Skeletal muscle tissue (tissue), 4 donors: Measurements from ENCODE around the gene ODC1. TPM values are rescaled to one million over a fixed set of nuclear protein-coding genes. Genes with fewer than 3 reads are reported as not detected.
A peak's percentile ranks its signal among the peaks of the same experiment; 100 is the strongest.

Experiments
- H3K27ac ChIP-seq: one replicate; pipeline ENCODE4 v1.7.0; 2013; ENCODE audit warnings: mild to moderate bottlenecking, low read depth, low read length, inconsistent platforms
- H3K27me3 ChIP-seq, 3 donors: one replicate each; pipeline ENCODE4 v1.7.0; 2013; ENCODE audit warnings: low read length in 3 of 3; ENCODE audit not compliant: control insufficient read depth in 3 of 3, insufficient read depth in 3 of 3
- H3K36me3 ChIP-seq, 3 donors: one replicate each; pipeline ENCODE4 v1.7.0; 2013; ENCODE audit warnings: low read length in 3 of 3; ENCODE audit not compliant: control insufficient read depth in 3 of 3, insufficient read depth in 3 of 3
- H3K4me1 ChIP-seq, 3 donors: one replicate each; pipeline ENCODE4 v1.7.0; 2013; ENCODE audit warnings: low read length in 3 of 3, mild to moderate bottlenecking in 3 of 3; ENCODE audit not compliant: control insufficient read depth in 3 of 3, insufficient read depth in 3 of 3
- H3K4me3 ChIP-seq, 3 donors: one replicate each; pipeline ENCODE4 v1.7.0; 2013; ENCODE audit warnings: low read length in 3 of 3
- H3K9ac ChIP-seq, 3 donors: one replicate each; pipeline ENCODE4 v1.7.0; 2013; ENCODE audit warnings: low read length in 3 of 3, mild to moderate bottlenecking in 3 of 3, moderate library complexity in 2 of 3, low read depth in 1 of 3
- H3K9me3 ChIP-seq, 3 donors: one replicate each; pipeline ENCODE4 v1.7.0; 2013; ENCODE audit warnings: low read length in 3 of 3; ENCODE audit not compliant: control insufficient read depth in 3 of 3
- total RNA-seq: library from RNA; depleted of rRNA; stranded (reverse); fragments of >200 nt; gene quantifications from one replicate; pipeline ENCODE4 v1.2.3, GENCODE V29; 2014
- donor health status: Osteomylitis.

ODC1 gene
- total RNA-seq, 1 donor from 2014 or later: 99.7 TPM

GRCh38 chr2:10419553-10420257 lies 28.4 kb downstream of the ODC1 start:
- Histone ChIP-seq H3K27ac (no peak overlapping the region), H3K9ac (no peak overlapping the region), H3K9me3 (no peaks in the 10 kb centered on the region), H3K4me3 (no peak overlapping the region), H3K27me3 (no peaks in the 10 kb centered on the region), H3K36me3 (peaks cover 0 to 18% (median 15%) of the 10 kb centered on the region in 3 donors), H3K4me1 (no peaks in the 10 kb centered on the region)

- no peak overlapping the region for H3K9ac ChIP-seq
- no peaks in the 10 kb centered on the region for H3K9me3 ChIP-seq
- peaks cover 5 to 9% (median 6%) of the 10 kb centered on the region in 3 donors for H3K4me1 ChIP-seq
- H3K4me3 ChIP-seq: no peak overlapping the region
- no peak overlapping the region for H3K27ac ChIP-seq
- H3K36me3 ChIP-seq: peaks cover 0 to 9% (median 8%) of the 10 kb centered on the region in 3 donors
- no peaks in the 10 kb centered on the region for H3K27me3 ChIP-seq
Observed at GRCh38 chr2:10417551-10418335, 30.4 kb downstream of the ODC1 start.

- peaks cover 5 to 12% (median 9%) of the 10 kb centered on the region in 3 donors for H3K4me1 ChIP-seq
Observed at GRCh38 chr2:10415640-10416039, 32.5 kb downstream of the ODC1 start.

GRCh38 chr2:10415048-10415447 lies 33.1 kb downstream of the ODC1 start:
- Histone ChIP-seq H3K4me1 (peaks cover 5 to 12% (median 9%) of the 10 kb centered on the region in 3 donors), H3K9ac (no peak overlapping the region), H3K4me3 (no peak overlapping the region), H3K36me3 (no peaks in the 10 kb centered on the region), H3K27me3 (no peaks in the 10 kb centered on the region), H3K27ac (no peak overlapping the region), H3K9me3 (no peaks in the 10 kb centered on the region)

More at GRCh38 chr2:10415640-10416039, 32.5 kb downstream of the ODC1 start:
- no peaks in the 10 kb centered on the region for H3K27me3 ChIP-seq
- H3K9me3 ChIP-seq: no peaks in the 10 kb centered on the region
- H3K4me3 ChIP-seq: no peak overlapping the region
- no peak overlapping the region for H3K27ac ChIP-seq
- no peak overlapping the region for H3K9ac ChIP-seq
- no peaks in the 10 kb centered on the region for H3K36me3 ChIP-seq

GRCh38 chr2:10414591-10414990 lies 33.5 kb downstream of the ODC1 start:
- Histone ChIP-seq H3K9me3 (no peaks in the 10 kb centered on the region), H3K27me3 (no peaks in the 10 kb centered on the region), H3K4me3 (no peak overlapping the region), H3K27ac (no peak overlapping the region), H3K36me3 (no peaks in the 10 kb centered on the region), H3K4me1 (peaks cover 5 to 12% (median 9%) of the 10 kb centered on the region in 3 donors), H3K9ac (peak overlapping the region in 1 of 3 donors; percentile 23)

- H3K4me1 ChIP-seq: peaks cover 8 to 16% (median 10%) of the 10 kb centered on the region in 3 donors
- H3K27me3 ChIP-seq: no peaks in the 10 kb centered on the region
- no peak overlapping the region for H3K9ac ChIP-seq
- no peak overlapping the region for H3K27ac ChIP-seq
- no peaks in the 10 kb centered on the region for H3K36me3 ChIP-seq
- no peaks in the 10 kb centered on the region for H3K9me3 ChIP-seq
- H3K4me3 ChIP-seq: no peak overlapping the region
Observed at GRCh38 chr2:10413991-10414451, 34.1 kb downstream of the ODC1 start.

- Histone ChIP-seq H3K4me1 (peaks cover 12 to 20% (median 14%) of the 10 kb centered on the region in 3 donors), H3K27ac (no peak overlapping the region), H3K9me3 (no peaks in the 10 kb centered on the region), H3K4me3 (no peak overlapping the region), H3K36me3 (no peaks in the 10 kb centered on the region), H3K27me3 (no peaks in the 10 kb centered on the region), H3K9ac (no peak overlapping the region)
Observed at GRCh38 chr2:10413503-10413902, 34.6 kb downstream of the ODC1 start.

- H3K27me3 ChIP-seq: no peaks in the 10 kb centered on the region
- H3K4me1 ChIP-seq: peaks cover 23 to 31% (median 23%) of the 10 kb centered on the region in 3 donors
Observed at GRCh38 chr2:10412380-10412779, 35.7 kb downstream of the ODC1 start.

GRCh38 chr2:10411557-10411956 lies 36.6 kb downstream of the ODC1 start:
- Histone ChIP-seq H3K27me3 (no peaks in the 10 kb centered on the region), H3K9ac (no peak overlapping the region), H3K27ac (no peak overlapping the region), H3K36me3 (no peaks in the 10 kb centered on the region), H3K4me3 (no peak overlapping the region), H3K9me3 (no peaks in the 10 kb centered on the region), H3K4me1 (peaks cover 29 to 40% (median 30%) of the 10 kb centered on the region in 3 donors)

More at GRCh38 chr2:10412380-10412779, 35.7 kb downstream of the ODC1 start:
- Histone ChIP-seq H3K27ac (no peak overlapping the region), H3K9ac (no peak overlapping the region), H3K36me3 (no peaks in the 10 kb centered on the region), H3K4me3 (no peak overlapping the region), H3K9me3 (no peaks in the 10 kb centered on the region)
